Activated CD4-positive, alpha-beta memory T cell treated with anti-CD3 and anti-CD28 coated beads, Interleukin-2, amount 10 ng/mL, durations not matched to agents 7 days and 5 days (primary cell): ENCODE measurements around the gene HBE1. TPM values are rescaled to one million over a fixed set of nuclear protein-coding genes. Genes with fewer than 3 reads are reported as not detected.
"Not testable (repeated sequence)": the region's sequence is repeated elsewhere in the genome, so short reads cannot be mapped to it uniquely, and the experiment has no call there.

Experiments
- CTCF ChIA-PET: fragments of 350-600 bp; sonication (Branson Sonifier 250); formaldehyde crosslinking; loops from one replicate; lab custom pipeline; 2021; ENCODE audit warnings: antibody characterized with exemption, inconsistent platforms; lab: Charles Lee
- POLR2A ChIA-PET: fragments of 350-600 bp; sonication (Branson Sonifier 250); formaldehyde crosslinking; loops from one replicate; lab custom pipeline; 2021; ENCODE audit warnings: antibody characterized with exemption; lab: Charles Lee
- DNase-seq: peaks from one replicate; pipeline ENCODE4 v3.0.0-alpha.2; 2020
- H3K27ac Mint-ChIP-seq: one replicate; pipeline ENCODE4 v1.8.0; 2021; ENCODE audit warnings: mild to moderate bottlenecking, mixed read lengths
- H3K27me3 Mint-ChIP-seq: one replicate; pipeline ENCODE4 v1.8.0; 2021; ENCODE audit warnings: mixed read lengths
- H3K36me3 Mint-ChIP-seq: one replicate; pipeline ENCODE4 v1.8.0; 2021; ENCODE audit warnings: low read depth, mixed read lengths
- H3K4me1 Mint-ChIP-seq: one replicate; pipeline ENCODE4 v1.8.0; 2021; ENCODE audit warnings: mixed read lengths
- H3K4me3 Mint-ChIP-seq: one replicate; pipeline ENCODE4 v1.8.0; 2021; ENCODE audit warnings: mild to moderate bottlenecking, mixed read lengths
- H3K9me3 Mint-ChIP-seq: one replicate; pipeline ENCODE4 v1.8.0; 2021; ENCODE audit warnings: mixed read lengths
- total RNA-seq, 2 experiments: library from RNA; stranded (reverse); gene quantifications; one replicate each; pipeline ENCODE4 v1.2.3, GENCODE V29; 2021

HBE1 gene
- total RNA-seq, 2 experiments from 2014 or later: not detected

GRCh38 chr11:5254646-5255413, 14.9 kb downstream of the HBE1 start, which contains the start of gene HBG2:
Gene HBG2 (minus strand): TSS chr11:5254781. CDS start chr11:5254728, 53 bp downstream.
- POLR2A ChIA-PET, DNase-seq, H3K9me3 Mint-ChIP-seq, H3K4me1 Mint-ChIP-seq, H3K36me3 Mint-ChIP-seq, CTCF ChIA-PET, H3K4me3 Mint-ChIP-seq, H3K27ac Mint-ChIP-seq, H3K27me3 Mint-ChIP-seq: not testable (repeated sequence)

GRCh38 chr11:5254023-5254422, 15.7 kb downstream of the HBE1 start:
- H3K36me3 Mint-ChIP-seq, DNase-seq, H3K4me1 Mint-ChIP-seq, H3K9me3 Mint-ChIP-seq, H3K27ac Mint-ChIP-seq, CTCF ChIA-PET, H3K4me3 Mint-ChIP-seq, POLR2A ChIA-PET, H3K27me3 Mint-ChIP-seq: not testable (repeated sequence)

GRCh38 chr11:5253440-5253839, 16.3 kb downstream of the HBE1 start:
- H3K9me3 Mint-ChIP-seq, DNase-seq, H3K4me1 Mint-ChIP-seq, CTCF ChIA-PET, H3K27me3 Mint-ChIP-seq, H3K27ac Mint-ChIP-seq, H3K4me3 Mint-ChIP-seq, POLR2A ChIA-PET, H3K36me3 Mint-ChIP-seq: not testable (repeated sequence)

- Mint-ChIP-seq H3K4me3 (no peak overlapping the region), H3K36me3 (no peaks in the 10 kb centered on the region), H3K27me3 (no peaks in the 10 kb centered on the region), H3K4me1 (no peaks in the 10 kb centered on the region), H3K27ac (no peak overlapping the region), H3K9me3 (no peaks in the 10 kb centered on the region)
- ChIA-PET POLR2A (no interaction called here), CTCF (no interaction called here)
- DNase-seq: no peak
These were observed 16.9 kb downstream of the HBE1 start for GRCh38 chr11:5252919-5253265.

GRCh38 chr11:5252192-5252918, 17.4 kb downstream of the HBE1 start:
- H3K36me3 Mint-ChIP-seq: no peaks in the 10 kb centered on the region
- H3K4me3 Mint-ChIP-seq: no peak overlapping the region
- ChIA-PET CTCF (no interaction called here), POLR2A (no interaction called here)
- H3K4me1 Mint-ChIP-seq: no peaks in the 10 kb centered on the region
- H3K27me3 Mint-ChIP-seq: no peaks in the 10 kb centered on the region
- H3K27ac Mint-ChIP-seq: no peak overlapping the region
- no peak for DNase-seq
- H3K9me3 Mint-ChIP-seq: no peaks in the 10 kb centered on the region

- no peaks in the 10 kb centered on the region for H3K36me3 Mint-ChIP-seq
- no peak overlapping the region for H3K4me3 Mint-ChIP-seq
- no peak overlapping the region for H3K27ac Mint-ChIP-seq
- ChIA-PET CTCF (no interaction called here), POLR2A (no interaction called here)
- no peaks in the 10 kb centered on the region for H3K27me3 Mint-ChIP-seq
- no peak for DNase-seq
- no peaks in the 10 kb centered on the region for H3K9me3 Mint-ChIP-seq
- no peaks in the 10 kb centered on the region for H3K4me1 Mint-ChIP-seq
These were observed 18.0 kb downstream of the HBE1 start for GRCh38 chr11:5251746-5252145.

- Mint-ChIP-seq H3K27me3 (no peaks in the 10 kb centered on the region), H3K4me1 (no peaks in the 10 kb centered on the region), H3K36me3 (no peaks in the 10 kb centered on the region), H3K9me3 (no peaks in the 10 kb centered on the region), H3K4me3 (no peak overlapping the region), H3K27ac (no peak overlapping the region)
- ChIA-PET POLR2A (no interaction called here), CTCF (no interaction called here)
- DNase-seq: no peak
These were observed 19.1 kb downstream of the HBE1 start for GRCh38 chr11:5250543-5251204.

GRCh38 chr11:5249807-5250396, 19.8 kb downstream of the HBE1 start, which contains the start of gene HBG1:
Gene HBG1 (minus strand): TSS chr11:5249857. CDS start chr11:5249804, 53 bp downstream.
- CTCF ChIA-PET, H3K27ac Mint-ChIP-seq, H3K27me3 Mint-ChIP-seq, POLR2A ChIA-PET, DNase-seq, H3K4me1 Mint-ChIP-seq, H3K36me3 Mint-ChIP-seq, H3K4me3 Mint-ChIP-seq, H3K9me3 Mint-ChIP-seq: not testable (repeated sequence)

GRCh38 chr11:5248498-5248897, 21.2 kb downstream of the HBE1 start:
- H3K9me3 Mint-ChIP-seq, H3K4me1 Mint-ChIP-seq, CTCF ChIA-PET, H3K4me3 Mint-ChIP-seq, DNase-seq, H3K27me3 Mint-ChIP-seq, POLR2A ChIA-PET, H3K27ac Mint-ChIP-seq, H3K36me3 Mint-ChIP-seq: not testable (repeated sequence)

GRCh38 chr11:5247472-5248192, 22.1 kb downstream of the HBE1 start:
- H3K4me1 Mint-ChIP-seq: no peaks in the 10 kb centered on the region
- H3K27me3 Mint-ChIP-seq: no peaks in the 10 kb centered on the region
- ChIA-PET CTCF (no interaction called here), POLR2A (no interaction called here)
- no peak for DNase-seq
- no peaks in the 10 kb centered on the region for H3K36me3 Mint-ChIP-seq
- no peaks in the 10 kb centered on the region for H3K9me3 Mint-ChIP-seq
- no peak overlapping the region for H3K27ac Mint-ChIP-seq
- H3K4me3 Mint-ChIP-seq: no peak overlapping the region

GRCh38 chr11:5246772-5247471, 22.8 kb downstream of the HBE1 start:
- H3K36me3 Mint-ChIP-seq: no peaks in the 10 kb centered on the region
- no peaks in the 10 kb centered on the region for H3K27me3 Mint-ChIP-seq
- H3K4me3 Mint-ChIP-seq: no peak overlapping the region
- DNase-seq: no peak
- no peaks in the 10 kb centered on the region for H3K4me1 Mint-ChIP-seq
- ChIA-PET POLR2A (no interaction called here), CTCF (no interaction called here)
- H3K27ac Mint-ChIP-seq: no peak overlapping the region
- H3K9me3 Mint-ChIP-seq: no peaks in the 10 kb centered on the region

- H3K9me3 Mint-ChIP-seq: no peaks in the 10 kb centered on the region
- DNase-seq: no peak
- no peak overlapping the region for H3K27ac Mint-ChIP-seq
- no peaks in the 10 kb centered on the region for H3K27me3 Mint-ChIP-seq
- ChIA-PET POLR2A (no interaction called here), CTCF (no interaction called here)
- no peaks in the 10 kb centered on the region for H3K36me3 Mint-ChIP-seq
- no peak overlapping the region for H3K4me3 Mint-ChIP-seq
- H3K4me1 Mint-ChIP-seq: no peaks in the 10 kb centered on the region
These were observed 24.6 kb downstream of the HBE1 start for GRCh38 chr11:5245155-5245554.
